ENCODE data around the gene OR11L1.

DNA sequence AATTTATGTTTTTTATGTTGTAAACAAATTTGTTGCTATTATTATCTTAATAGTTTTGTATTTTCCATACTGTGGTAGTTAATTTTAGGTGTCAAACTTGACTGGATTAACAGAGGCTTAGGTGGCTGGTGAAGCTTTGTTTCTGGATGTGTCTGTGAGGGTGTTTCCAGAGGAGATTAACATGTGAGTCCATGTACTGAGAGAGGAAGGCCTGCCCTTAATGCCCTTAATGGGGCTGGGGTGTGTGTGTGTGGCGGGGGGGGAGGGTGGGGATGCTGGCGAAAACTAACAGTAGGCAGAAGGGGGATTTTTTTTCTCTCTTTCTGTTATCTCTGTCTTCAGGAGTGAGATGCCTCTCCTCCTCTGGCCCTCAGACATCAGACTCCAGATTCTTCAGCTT lies 19.6 kb downstream of the OR11L1 start:
- TF ChIP-seq EP300 (IDR thresholded peaks at IDR 0.05; ENCODE audit: borderline replicate concordance in 1 of 2, low read depth in 1 of 2, low read length in 1 of 2): no peak
- TF ChIP-seq TAF1 (IDR thresholded peaks at IDR 0.05; ENCODE audit: borderline replicate concordance, low read depth, low read length): no peak
- TF ChIP-seq, protein P1, sequence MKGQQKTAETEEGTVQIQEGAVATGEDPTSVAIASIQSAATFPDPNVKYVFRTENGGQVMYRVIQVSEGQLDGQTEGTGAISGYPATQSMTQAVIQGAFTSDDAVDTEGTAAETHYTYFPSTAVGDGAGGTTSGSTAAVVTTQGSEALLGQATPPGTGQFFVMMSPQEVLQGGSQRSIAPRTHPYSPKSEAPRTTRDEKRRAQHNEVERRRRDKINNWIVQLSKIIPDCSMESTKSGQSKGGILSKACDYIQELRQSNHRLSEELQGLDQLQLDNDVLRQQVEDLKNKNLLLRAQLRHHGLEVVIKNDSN (IDR thresholded peaks at IDR 0.05; ENCODE audit: borderline replicate concordance, low read depth): no peak
- no peak for TF ChIP-seq CTCF (IDR thresholded peaks at IDR 0.05)
- TF ChIP-seq YY1 (IDR thresholded peaks at IDR 0.05; ENCODE audit: low read depth): no peak
- TF ChIP-seq SIN3A (IDR thresholded peaks at IDR 0.05; ENCODE audit: borderline replicate concordance, low read depth, low read length): no peak
- no peak for TF ChIP-seq JUND (IDR thresholded peaks at IDR 0.05)
- no peak for TF ChIP-seq USF2 (IDR thresholded peaks at IDR 0.05; ENCODE audit: borderline replicate concordance, low read depth, low read length)

Data from SK-N-SH (cell line).